Inflammatory macrophage treated with lipopolysaccharide for 1 hour (primary cell): ENCODE results near the gene ZNF598.
"Not testable (repeated sequence)": the region's sequence is repeated elsewhere in the genome, so short reads cannot be mapped to it uniquely, and the experiment has no call there.

Experiments used
- DNase-seq, 2 donors: peaks; one replicate each; pipeline ENCODE4 v3.0.0-alpha.2; 2020 to 2022

ZNF598 gene

DNA sequence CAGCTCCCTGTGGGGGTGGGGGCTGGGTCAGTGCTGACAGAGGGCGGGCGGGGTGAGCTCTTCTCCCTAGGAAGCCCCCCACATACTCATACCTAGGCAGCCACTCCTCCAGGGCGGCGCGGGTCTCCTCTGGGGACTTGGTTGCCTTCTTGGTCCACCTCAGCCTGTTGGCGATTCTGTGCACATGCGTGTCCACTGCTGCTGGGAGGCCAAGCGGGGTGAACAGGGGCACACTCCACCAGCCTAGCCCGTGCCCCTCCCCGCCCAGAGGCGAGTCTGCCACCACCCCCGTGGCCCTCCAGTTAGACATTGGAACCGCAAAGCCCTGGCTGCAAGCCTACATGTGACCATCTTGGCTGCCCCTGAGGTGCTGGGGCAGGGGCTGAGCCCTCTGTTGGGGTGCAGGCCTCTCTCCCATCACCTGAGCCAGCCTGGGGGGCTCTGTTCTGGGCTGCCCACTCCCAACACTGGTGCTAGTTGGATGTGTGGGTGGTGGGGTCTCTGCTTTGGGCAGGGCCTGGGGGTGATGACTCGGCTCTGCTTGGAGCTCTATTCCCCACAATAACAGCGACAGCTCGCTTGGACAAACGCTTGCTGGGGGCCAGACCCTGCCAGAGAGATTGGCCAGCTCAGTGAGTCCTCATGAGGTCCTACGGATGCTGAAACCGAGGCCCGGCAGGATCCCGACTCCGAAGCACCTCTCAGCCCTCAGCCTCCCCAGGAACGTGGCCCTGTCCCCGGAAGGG, 30.6 kb upstream of the ZNF598 start:
- no peak for DNase-seq

DNA sequence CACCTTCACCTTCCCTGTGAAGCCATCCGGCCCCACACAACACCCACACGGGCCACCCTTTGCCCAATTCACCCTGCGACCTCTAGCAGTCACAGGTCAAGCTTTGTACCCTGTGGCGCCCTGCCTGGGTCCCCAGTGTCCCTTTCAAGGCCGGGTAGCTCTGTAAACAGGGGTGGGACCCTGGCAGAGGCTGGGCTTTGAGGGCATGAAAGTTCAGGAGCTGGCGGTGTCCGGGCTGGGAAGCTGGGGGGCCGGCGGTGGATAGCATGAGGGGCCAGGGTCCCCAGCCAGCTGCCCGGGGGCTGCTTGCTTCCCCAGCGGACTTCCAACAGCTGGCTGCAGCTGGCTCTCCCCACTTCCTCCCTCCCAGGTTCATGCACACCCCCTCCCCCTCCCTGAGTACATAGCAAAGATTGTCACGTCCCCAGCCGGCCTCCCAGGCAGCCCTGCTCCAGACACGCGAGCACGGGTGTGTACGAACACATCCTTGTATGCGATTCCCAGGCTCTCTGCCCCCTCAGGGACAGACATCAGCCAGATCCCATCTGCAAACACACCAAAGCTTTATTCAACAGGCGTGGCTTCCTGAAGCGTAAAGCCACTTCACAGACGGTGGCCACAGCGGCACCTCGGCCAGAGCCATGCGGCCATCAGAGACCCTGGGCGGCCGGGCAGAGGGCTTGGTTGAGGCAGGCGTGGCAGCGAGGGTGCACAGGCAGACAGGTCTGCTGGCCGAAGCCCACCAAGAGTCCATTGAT, 29.8 kb upstream of the ZNF598 start:
- DNase-seq, result no peak

DNA sequence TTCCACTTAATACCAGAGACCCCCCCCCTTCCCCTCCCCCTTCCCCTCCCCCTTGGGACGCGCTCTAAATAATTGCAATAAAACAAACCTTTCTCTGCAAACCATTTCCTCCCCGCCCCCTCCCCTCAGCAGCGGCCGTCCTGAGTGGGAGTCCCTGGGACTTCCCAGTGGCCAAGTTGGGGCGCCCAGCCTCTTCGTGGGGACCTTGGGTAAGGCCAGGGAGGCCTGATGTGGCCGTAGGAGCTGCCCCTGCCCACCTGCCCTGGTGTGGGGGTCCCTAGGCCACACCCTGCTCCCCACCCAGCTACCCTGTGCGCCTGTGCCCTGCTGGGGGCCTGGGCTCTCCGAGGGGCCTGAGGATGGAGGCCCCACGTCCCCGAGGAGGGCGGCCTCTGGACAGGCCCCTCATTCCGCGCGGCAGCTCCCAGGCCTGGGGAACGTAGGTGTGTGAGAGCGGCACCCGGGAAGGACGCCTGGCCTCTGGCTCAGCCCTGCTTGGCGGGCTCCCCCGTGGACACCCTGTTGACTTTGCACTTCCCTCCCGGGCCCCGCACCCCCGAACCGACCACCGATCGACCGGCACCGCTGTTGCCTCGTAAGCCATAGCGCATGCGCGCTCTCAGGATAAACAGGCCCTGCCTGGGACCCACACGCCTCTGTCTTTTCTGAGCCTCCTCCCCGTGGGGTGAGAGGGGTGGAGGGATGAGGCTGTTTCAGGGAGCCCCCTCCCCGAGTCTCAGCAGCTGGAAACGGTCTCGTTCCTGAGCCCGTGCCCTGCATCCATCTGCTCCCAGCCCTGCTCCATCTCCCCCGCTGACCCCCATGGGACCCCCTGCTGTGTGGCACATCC, 29.0 kb upstream of the ZNF598 start:
- DNase-seq, result no peak

DNA sequence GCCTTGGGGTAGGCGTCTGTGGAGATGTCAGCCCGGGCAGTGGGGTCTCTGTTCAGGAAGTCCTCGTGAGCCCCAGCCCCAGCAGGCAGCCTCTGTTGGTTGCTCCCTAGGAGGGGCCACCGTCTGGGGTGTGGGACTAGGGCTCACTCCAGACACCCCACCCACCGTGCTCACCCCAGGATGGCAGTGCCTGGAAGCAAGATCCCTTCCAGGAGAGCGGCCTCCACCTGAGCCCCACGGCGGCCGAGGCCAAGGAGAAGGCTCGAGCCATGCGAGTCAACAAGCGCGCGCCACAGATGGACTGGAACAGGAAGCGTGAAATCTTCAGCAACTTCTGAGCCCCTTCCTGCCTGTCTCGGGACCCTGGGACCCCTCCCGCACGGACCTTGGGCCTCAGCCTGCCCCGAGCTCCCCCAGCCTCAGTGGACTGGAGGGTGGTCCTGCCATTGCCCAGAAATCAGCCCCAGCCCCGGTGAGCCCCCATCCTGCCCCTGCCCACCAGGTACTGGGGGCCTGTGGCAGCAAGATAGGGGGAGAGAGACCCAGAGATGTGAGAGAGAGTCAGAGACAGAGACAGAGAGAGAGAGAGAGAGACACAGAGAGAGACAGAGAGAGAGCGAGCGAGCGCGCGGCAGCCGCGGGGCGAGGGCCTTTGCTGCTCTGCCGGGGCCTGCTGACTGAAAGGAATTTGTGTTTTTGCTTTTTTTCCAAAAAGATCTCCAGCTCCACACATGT, 28.2 kb upstream of the ZNF598 start:
- DNase-seq, result no peak

DNA sequence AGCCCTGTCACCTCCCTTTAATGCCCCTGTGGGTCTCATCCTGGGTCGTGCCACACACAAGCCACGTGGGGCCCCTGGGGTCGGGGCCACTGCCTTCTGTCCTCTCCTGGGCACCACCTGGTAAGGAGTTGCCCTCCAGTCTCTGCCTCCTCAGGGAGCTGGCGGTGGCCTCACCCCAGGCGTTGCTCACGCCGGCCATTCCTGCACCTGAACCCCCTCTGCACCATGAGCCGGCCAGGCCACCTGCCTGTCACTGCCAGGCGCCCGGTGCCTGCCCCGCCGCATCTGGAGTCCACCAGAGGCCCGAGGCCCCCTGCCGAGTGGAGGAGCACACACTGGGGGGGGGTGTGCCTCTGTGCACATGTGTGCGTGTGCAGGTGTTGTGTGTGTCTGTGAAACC, 27.5 kb upstream of the ZNF598 start:
- no peak for DNase-seq

DNA sequence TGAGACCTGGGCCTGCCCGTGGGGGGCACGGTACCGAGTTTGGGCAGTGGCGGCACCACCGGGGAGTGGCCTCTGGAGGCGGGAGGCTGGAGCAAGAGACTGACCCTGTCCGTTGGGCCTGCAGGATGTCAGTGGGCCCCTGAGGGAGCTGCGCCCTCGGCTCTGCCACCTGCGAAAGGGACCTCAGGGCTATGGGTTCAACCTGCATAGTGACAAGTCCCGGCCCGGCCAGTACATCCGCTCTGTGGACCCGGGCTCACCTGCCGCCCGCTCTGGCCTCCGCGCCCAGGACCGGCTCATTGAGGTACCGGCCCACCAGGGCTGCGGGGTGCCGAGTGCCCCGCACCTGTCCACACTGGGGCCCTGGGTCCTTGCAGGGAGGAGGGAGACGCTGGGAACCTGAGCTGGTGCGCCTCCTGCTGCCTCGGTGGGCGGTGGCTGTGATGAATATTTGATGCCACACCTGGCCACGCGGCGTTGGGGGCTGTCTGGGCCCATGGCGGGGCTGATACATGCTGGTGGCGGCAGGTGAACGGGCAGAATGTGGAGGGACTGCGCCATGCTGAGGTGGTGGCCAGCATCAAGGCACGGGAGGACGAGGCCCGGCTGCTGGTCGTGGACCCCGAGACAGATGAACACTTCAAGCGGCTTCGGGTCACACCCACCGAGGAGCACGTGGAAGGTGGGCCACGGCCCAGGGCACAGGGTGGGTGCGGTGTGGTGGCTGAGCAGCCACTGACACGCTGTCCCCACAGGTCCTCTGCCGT, 26.8 kb upstream of the ZNF598 start:
- no peak for DNase-seq

DNA sequence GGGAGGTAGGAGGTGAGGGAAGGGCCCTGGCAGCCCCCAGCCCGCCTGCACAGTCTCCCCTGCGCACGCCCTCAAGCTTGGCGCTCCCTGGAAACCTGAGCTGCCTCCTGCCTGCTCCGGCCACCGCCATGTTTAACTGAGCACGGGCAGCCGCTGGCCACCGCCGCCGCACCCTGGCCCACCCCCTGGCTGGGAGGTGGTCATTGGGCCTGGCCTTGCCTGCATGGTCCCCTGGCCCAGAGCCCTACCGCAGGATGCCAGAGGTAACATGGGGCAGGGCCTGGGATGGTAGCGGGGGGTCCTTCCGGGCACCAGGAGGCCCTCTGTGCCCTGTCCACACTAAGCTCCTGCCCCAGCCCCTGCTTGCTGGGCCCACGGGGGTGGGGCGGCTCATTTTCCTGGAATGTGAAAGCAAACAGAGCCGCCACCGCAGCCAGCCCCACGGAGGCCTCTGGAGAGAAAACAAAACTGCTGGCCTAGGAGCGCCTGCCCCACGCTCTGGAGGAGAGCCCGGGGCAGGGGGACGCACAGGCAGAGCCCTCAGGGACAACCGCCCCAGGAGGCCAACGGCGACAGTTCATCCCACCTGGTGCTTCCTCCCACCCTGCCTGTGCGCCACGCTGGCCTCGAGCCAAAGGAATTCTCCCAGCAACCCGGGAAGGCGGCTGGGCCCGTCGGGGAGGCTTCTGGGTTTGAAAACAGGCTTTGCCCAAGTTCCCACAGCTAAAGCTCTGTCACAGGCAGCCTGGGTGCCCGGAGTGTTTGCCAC, 26.0 kb upstream of the ZNF598 start:
- DNase-seq, result no peak

DNA sequence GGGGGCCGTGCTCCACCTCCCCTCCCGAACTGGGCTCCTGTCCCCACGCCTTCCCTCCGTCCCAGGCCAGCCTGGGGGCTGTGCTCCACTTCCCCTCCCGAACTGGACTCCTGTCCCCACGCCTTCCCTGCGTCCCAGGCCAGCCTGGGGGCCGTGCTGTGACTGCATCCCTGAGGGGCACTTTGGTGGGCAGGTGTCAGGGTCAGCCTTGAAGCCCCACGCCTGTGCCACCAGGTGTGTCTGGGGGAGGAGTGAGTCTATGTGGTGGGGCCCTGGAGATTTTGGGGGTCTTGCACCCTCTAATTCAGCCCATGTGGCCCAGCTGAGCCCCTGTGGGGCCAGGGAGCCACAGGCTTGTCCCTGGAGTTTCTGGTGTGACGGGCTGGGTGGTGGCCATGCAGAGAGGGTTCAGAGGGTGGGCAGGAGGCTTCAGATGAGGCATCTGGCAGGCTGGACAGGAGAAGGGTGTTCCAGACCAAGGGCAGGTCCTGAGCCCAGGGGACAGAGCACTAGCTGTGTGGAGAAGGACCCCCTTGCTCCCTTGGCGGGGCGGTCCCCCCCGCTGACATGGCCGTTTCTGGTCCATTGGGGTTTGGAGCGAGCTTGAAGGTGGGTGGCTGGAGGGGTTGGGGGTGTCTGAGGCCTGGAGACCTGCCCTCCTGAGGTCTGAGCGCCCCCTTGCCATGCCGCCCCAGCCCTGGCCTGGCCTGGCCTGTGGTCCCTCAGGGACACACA, 25.2 kb upstream of the ZNF598 start:
- no peak for DNase-seq

DNA sequence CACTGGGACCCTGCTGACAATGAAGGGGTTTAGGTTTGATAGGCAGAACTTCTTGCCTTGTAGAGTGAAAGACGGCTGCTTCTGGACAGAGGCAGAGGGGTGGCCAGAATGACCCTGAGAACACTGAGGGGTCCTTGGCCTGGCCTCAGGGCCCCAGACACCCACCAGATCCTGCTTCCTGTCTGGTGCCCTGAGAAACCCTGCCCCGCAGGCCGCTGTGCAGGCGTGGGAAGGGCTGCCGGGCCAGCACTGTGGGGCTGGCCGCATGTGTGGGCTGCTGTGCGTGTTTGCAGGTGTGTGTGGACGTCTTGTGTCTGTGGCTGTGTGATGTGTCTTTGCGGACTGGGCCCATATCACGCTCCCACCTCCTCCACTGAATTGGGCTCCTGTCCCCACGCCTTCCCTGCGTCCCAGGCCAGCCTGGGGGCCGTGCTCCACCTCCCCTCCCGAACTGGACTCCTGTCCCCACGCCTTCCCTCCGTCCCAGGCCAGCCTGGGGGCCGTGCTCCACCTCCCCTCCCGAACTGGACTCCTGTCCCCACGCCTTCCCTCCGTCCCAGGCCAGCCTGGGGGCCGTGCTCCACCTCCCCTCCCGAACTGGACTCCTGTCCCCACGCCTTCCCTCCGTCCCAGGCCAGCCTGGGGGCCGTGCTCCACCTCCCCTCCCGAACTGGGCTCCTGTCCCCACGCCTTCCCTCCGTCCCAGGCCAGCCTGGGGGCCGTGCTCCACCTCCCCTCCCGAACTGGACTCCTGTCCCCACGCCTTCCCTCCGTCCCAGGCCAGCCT, 24.5 kb upstream of the ZNF598 start:
- not testable (repeated sequence) for DNase-seq

DNA sequence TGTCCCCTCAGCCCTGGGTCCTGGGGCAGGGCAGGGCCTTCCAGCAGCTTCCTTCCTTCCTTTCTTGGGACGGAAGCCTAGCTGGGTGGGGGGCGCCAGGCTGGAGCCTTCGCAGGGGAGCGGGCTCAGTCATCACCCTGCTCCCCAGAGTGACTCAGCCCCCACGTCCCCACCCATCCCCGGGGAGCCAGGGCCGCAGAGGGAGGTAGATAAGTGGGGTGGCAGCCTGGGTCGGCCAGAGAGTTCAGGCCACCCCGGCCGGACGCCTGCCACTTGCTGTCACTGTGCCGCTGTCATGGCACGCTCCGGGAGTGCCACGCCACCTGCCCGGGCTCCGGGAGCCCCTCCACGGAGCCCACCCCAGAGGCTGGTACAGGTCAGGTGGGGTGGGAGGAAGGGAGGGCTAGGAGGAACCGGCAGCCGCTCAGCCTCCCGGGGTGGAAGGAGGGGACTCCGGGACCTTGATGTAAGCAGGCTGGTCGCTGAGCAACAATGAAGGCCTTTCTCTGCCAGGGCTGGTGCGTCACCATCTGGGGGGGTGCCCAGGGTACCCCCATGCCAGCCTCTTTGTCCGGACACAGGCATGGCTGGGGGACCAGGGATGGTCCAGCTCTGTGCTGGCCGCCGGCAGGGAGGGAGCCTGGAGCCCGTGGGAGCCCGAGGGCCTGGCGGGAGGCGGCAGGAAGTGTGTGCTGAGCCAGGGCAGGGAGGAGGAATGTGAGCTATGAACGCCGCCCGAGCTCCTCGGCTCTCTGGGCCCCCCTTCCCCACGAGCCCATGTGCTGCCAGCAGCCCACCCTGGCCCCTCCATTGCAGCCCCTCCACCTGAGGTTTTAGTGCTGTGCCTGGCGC, 23.7 kb upstream of the ZNF598 start:
- DNase-seq, result no peak

DNA sequence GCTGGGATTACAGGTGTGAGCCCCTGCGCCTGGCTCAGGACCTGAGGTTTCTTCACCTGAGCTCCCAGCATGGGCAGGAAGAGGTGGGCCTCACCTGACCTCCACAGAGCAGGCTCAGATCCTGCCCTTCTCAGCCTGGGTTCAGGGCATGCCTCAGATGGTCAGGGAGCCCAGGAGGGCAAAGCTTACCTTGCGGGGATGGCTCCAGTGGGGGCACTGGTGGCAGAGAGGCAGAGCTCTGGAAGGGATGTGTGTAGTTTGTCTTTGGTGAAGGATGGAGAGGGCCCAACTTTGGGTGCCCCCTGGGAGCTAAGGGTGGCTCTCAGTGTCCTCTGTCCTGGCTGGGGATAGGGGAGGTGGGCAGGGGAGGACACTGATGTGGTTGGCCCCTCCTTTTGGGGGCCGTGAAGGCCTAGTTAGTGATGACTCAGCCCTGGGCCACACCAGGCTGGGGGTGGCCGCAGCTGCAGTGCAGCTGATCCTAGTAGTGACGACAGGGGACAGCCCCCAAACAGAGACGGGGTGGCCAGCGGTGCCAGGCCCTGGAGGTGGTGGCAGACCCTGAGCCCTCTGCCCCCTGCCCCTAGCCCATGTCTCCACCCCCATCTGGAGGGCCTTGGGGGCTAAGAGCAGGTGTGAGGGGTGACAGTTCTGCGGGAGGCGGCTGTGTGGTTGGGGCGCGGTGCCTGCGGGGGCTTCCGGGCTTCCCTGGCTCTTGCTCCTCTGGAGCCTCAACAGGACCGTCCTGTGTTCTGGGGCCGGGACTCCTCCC, 22.9 kb upstream of the ZNF598 start:
- DNase-seq, result no peak

DNA sequence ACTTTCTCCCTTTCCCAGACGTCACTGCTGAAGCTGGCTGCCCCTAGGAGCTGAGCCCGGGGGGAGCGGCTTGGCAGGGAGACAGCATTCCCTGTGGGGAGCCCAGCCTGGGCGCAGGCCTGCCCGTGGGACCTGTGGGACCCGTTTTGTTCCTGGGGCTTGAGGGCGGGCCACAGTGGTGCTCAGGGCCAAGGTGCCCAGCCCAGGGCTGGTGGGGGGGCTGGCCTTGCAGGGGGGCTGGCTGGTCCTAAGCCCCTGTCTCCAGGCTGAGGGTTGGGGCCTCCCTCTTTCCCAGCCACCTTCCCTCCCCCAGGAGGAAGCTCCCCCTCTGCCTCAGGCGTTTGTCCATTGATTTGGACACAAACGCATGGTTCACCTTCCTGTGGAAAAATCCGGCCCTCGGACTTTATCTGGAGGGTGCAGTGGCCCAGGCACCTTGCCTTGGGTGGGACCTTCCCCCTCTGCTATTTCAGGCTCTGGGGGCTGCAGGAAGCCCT, 21.5 kb upstream of the ZNF598 start:
- DNase-seq, result no peak

DNA sequence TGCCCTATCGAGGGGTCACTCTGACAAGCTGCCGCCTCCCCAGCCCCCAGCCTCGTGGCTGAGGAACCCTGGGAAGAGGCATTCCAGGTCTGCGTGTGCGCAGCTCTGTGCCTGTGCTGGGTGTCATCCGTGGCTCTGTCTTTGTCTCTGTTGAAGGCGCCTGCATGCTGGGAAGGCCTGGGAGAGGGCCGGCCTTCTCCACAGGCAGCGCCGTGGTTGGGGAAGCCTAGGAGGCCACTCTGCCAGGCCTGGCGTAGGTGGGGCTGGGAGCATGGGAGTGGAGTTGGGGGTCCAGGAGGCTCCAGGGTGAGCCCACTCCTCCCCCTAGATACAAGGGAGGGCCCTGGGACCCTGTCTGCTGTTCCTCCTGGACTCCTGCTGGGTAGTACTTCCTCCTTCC, 20.4 kb upstream of the ZNF598 start:
- DNase-seq, result no peak

DNA sequence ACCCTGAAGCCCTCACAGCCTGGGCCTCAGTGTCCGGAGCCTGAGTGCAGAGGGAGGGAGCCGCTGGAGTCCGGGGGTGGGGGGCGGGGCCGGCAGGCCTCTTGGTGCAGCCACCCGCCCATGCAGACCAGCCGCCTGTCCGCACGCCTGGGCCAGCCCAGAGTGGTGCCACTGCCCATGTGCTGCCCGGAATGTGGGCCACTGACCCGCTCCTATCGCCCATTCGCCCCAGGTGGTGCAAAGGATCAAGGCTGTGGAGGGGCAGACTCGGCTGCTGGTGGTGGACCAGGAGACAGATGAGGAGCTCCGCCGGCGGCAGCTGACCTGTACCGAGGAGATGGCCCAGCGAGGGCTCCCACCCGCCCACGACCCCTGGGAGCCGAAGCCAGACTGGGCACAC, 19.7 kb upstream of the ZNF598 start:
- no peak for DNase-seq

DNA sequence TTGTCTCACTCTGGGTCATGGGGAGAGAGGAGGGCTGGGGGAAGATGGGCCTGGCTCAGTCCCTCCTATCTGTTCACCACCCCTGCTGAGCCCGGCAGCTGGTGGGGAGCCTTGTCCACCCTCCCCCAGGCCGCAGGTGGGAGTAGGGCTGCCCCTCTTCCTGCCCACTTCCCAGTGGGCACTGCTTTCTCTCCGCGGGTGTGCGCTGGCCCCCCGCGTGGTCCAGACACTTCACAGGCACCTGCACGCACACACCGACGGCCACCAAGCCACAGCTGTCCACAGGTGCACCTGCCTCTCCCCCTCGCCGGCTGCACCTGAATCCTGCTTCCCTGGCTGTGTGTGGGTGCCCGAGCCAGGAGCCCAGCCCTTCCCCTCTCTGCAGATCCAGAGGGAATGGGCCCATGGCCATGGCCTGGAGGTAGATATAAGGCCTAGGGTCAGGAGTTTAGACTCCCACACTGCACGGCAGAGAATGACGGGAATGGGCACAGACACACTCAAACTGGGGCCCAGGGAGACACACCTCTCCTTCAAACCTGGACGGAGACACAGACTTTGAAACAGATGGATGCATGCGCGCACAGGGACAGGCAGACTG, 19.1 kb upstream of the ZNF598 start:
- DNase-seq, result no peak

DNA sequence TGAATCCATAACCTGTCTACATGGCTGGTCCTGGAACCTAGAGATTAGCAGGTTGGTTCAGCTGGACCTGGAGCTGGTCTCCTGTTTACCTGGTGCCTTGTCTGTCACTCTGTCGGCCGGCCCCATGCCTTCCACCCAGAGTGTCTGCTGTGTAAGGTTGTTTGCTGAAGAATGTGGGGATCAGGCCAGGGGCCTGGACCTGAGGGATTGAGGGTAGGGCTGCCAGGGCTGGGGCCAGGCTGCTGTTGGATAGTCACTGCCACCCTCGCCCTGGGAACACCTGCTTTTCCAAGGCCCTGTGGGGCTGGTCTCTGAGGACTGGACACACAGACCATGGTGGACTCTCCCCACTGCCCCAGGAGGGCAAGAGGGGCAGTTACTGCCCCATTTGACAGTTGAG, 18.5 kb upstream of the ZNF598 start:
- DNase-seq, result no peak
